HepG2 (cell line): Measurements from ENCODE around the gene OR7A5. TPM values are rescaled to one million over a fixed set of nuclear protein-coding genes. Genes with fewer than 3 reads are reported as not detected.

ENCODE experiments used
- ATAC-seq: fragments of 200-7000 bp; cut with Tn5 transposase; 3 replicates; pipeline ENCODE4 v1.9.1; 2020; ENCODE audit warnings: mild to moderate bottlenecking, moderate library complexity
- BruUV-seq: library from RNA; stranded (reverse); fragments of 400-500 nt; replicated peaks from 2 replicates; lab custom pipeline; 2021; lab: Mats Ljungman, UMichigan
- CTCF ChIA-PET: fragments of 300-600 bp; formaldehyde crosslinking; extraction: SDS; loops from one replicate; lab custom pipeline; 2021; ENCODE audit warnings: low total read pairs, inconsistent platforms, low intra/inter-chr PET ratio; lab: Yijun Ruan, JAX
- POLR2A ChIA-PET: fragments of 350-600 bp; sonication (Branson Sonifier 250); formaldehyde crosslinking; loops from one replicate; lab custom pipeline; 2020; ENCODE audit warnings: antibody characterized with exemption, inconsistent platforms; lab: Yijun Ruan, JAX
- DNase-seq: peaks from one replicate; pipeline ENCODE4 v3.0.0-alpha.2; 2015; ENCODE audit warnings: low spot score
- FAIRE-seq: peaks from 3 replicates; lab custom pipeline; 2011; peaks lifted over from hg19 to GRCh38; lab: Jason Lieb, UNC
- H2AFZ ChIP-seq: one replicate; pipeline ENCODE4 v1.6.1; 2011; ENCODE audit warnings: low read length, inconsistent platforms
- H3K27ac ChIP-seq: fragments of 300-600 bp; 3 replicates; pipeline ENCODE4 v1.8.0; 2011; ENCODE audit warnings: mixed run types, mild to moderate bottlenecking, mixed read lengths, low read length, inconsistent platforms; ENCODE audit not compliant: insufficient read depth; ENCODE audit errors: extremely low read length
- H3K27me3 ChIP-seq, 2 experiments: fragments of 200-600 bp in 1 of 2; 2 replicates in 1 of 2; 3 replicates in 1 of 2; pipeline versions ENCODE4 v1.6.0 to v1.8.0; 2011; ENCODE audit warnings: low read length in 2 of 2, mild to moderate bottlenecking in 2 of 2, moderate library complexity in 2 of 2, inconsistent platforms in 1 of 2; ENCODE audit not compliant: insufficient read depth in 2 of 2, control insufficient read depth in 1 of 2
- H3K36me3 ChIP-seq, 2 experiments: fragments of 200-600 bp in 1 of 2; replicated peaks in 1 of 2; 2 replicates in 1 of 2; 3 replicates in 1 of 2; pipeline versions ENCODE4 v1.5.1 to v1.8.0; 2011; ENCODE audit warnings: low read length in 2 of 2, inconsistent platforms in 1 of 2; ENCODE audit not compliant: insufficient read depth in 2 of 2, control insufficient read depth in 1 of 2
- H3K4me1 ChIP-seq: 2 replicates; pipeline ENCODE4 v1.5.1; 2012; ENCODE audit warnings: low read length, inconsistent platforms; ENCODE audit not compliant: insufficient read depth
- H3K4me2 ChIP-seq: 2 replicates; pipeline ENCODE4 v1.6.0; 2011; ENCODE audit warnings: low read depth, low read length, inconsistent platforms
- H3K4me3 ChIP-seq, 3 experiments: fragments of 200-600 bp in 1 of 3; sonication (generic), shearing (Covaris generic) in 1 of 3; replicated peaks in 1 of 3; 2 replicates each; pipeline ENCODE4 v1.5.1; 2011 to 2016; ENCODE audit warnings: low read length in 3 of 3, inconsistent platforms in 2 of 3, low read depth in 2 of 3, mild to moderate bottlenecking in 2 of 3, control low read depth in 1 of 3, mixed read lengths in 1 of 3; ENCODE audit not compliant: insufficient read depth in 1 of 3
- H3K79me2 ChIP-seq: one replicate; pipeline ENCODE4 v1.6.1; 2011; ENCODE audit warnings: low read length, inconsistent platforms; ENCODE audit not compliant: insufficient read depth
- H3K9ac ChIP-seq: 2 replicates; pipeline ENCODE4 v1.6.0; 2011; ENCODE audit warnings: mild to moderate bottlenecking, low read depth, low read length, inconsistent platforms; ENCODE audit not compliant: insufficient read depth
- H3K9me3 ChIP-seq: 2 replicates; pipeline ENCODE4 v1.5.1; 2012; ENCODE audit warnings: mild to moderate bottlenecking, low read length
- H4K20me1 ChIP-seq: 2 replicates; pipeline ENCODE4 v1.6.0; 2011; ENCODE audit warnings: inconsistent platforms, mild to moderate bottlenecking, low read length, moderate library complexity; ENCODE audit not compliant: insufficient read depth
- CBX2 ChIP-seq, 2 experiments: fragments of 200-600 bp in 1 of 2; sonication (generic); formaldehyde crosslinking in 1 of 2; IDR thresholded peaks; 2 replicates each; pipeline versions ENCODE4 v1.7.0 to v1.8.1; 2018 to 2022; ENCODE audit warnings: low read depth in 2 of 2, low read length in 1 of 2, mild to moderate bottlenecking in 1 of 2, missing genetic modification reagents in 1 of 2
- DMAP1 ChIP-seq: IDR thresholded peaks from 2 replicates; pipeline ENCODE4 v1.6.1; 2016
- FOXA1 ChIP-seq, 2 experiments: fragments of 450-650 bp in 1 of 2; sonication (generic) in 1 of 2; formaldehyde crosslinking in 1 of 2; IDR thresholded peaks; 2 replicates each; pipeline versions ENCODE4 v1.4.0 to v1.6.1; 2016 to 2020; ENCODE audit warnings: missing genetic modification reagents in 1 of 2
- GATAD2A ChIP-seq: IDR thresholded peaks from 2 replicates; pipeline ENCODE4 v1.6.1; 2016
- HDAC6 ChIP-seq: fragments of 200-600 bp; sonication (generic); IDR thresholded peaks from 2 replicates; pipeline ENCODE4 v1.7.0; 2017; ENCODE audit warnings: mild to moderate bottlenecking, antibody characterized with exemption, low read length, low read depth
- HOXA5 ChIP-seq: sonication (generic); formaldehyde crosslinking; IDR thresholded peaks from 2 replicates; pipeline ENCODE4 v1.4.0; 2020; ENCODE audit warnings: missing genetic modification reagents
- NFIB ChIP-seq: sonication (generic); formaldehyde crosslinking; IDR thresholded peaks from 2 replicates; pipeline ENCODE4 v1.9.0; 2021; ENCODE audit warnings: missing genetic modification reagents, mild to moderate bottlenecking, borderline replicate concordance
- NR3C1 ChIP-seq: sonication (generic); formaldehyde crosslinking; IDR thresholded peaks from 2 replicates; pipeline ENCODE4 v1.4.0; 2020; ENCODE audit warnings: missing genetic modification reagents
- PRMT3 ChIP-seq: sonication (generic); formaldehyde crosslinking; IDR thresholded peaks from 2 replicates; pipeline ENCODE4 v1.8.1; 2022; ENCODE audit warnings: low read depth, mild to moderate bottlenecking, moderate library complexity, missing genetic modification reagents, borderline replicate concordance
- PRPF4 ChIP-seq: fragments of 200-400 bp; formaldehyde crosslinking; IDR thresholded peaks from 2 replicates; pipeline ENCODE4 v1.6.1; 2016; ENCODE audit warnings: low read length, low read depth; ENCODE audit not compliant: poor library complexity, severe bottlenecking
- ZNF605 ChIP-seq: sonication (generic); formaldehyde crosslinking; IDR thresholded peaks from 2 replicates; pipeline ENCODE4 v1.8.0; 2022; ENCODE audit warnings: mild to moderate bottlenecking, missing genetic modification reagents
- ZNF672 ChIP-seq: sonication (generic); formaldehyde crosslinking; IDR thresholded peaks from 2 replicates; pipeline ENCODE4 v1.8.1; 2022; ENCODE audit warnings: missing genetic modification reagents
- ZNF75D ChIP-seq: sonication (generic); formaldehyde crosslinking; IDR thresholded peaks from 2 replicates; pipeline ENCODE4 v1.8.1; 2023; ENCODE audit warnings: missing genetic modification reagents, mild to moderate bottlenecking, borderline replicate concordance
- WGBS: methylation state at CpG from one replicate; pipeline ENCODE4 v1.1.6; 2017; ENCODE audit warnings: low lambda C conversion rate; 5-methylcytosine and 5-hydroxymethylcytosine counted together
- in situ Hi-C: cut with HindIII; loops from 2 replicates; pipeline ENCODE4 v1.10.0; 2017; ENCODE audit warnings: low pct_unique_long_range_greater_than_20kb; ENCODE audit not compliant: extremely low pct_ligation_motif_present
- intact Hi-C: fragments of 100-400 bp; cut with micrococcal nuclease; formaldehyde crosslinking; loops from one replicate; pipeline ENCODE4 v1.10.0; 2022; ENCODE audit not compliant: unreplicated experiment
- polyA plus RNA-seq, 8 experiments: library from polyadenylated mRNA; depleted of rRNA in 3 of 8; stranded (reverse) in 7 of 8; unstranded in 1 of 8; fragments of >200 nt; fragmentation: Illumina TruSeq in 4 of 8; extraction: Trizol in 4 of 8; gene quantifications; 2 replicates each; pipeline versions ENCODE4 v1.2.1 to v1.2.3, GENCODE V29; 2011 to 2016; ENCODE audit warnings: low read depth in 4 of 8, missing spikeins in 1 of 8, mixed read lengths in 1 of 8; ENCODE audit not compliant: insufficient read depth in 1 of 8
- total RNA-seq, 5 experiments: library from RNA; depleted of rRNA; stranded (reverse); fragments of >200 nt; fragmentation: Illumina TruSeq; extraction: Trizol; gene quantifications; 2 replicates each; pipeline ENCODE4 v1.2.3, GENCODE V29; 2016; ENCODE audit warnings: low read depth in 1 of 5
- TF ChIP-seq, protein P1 (sequence below): IDR thresholded peaks from 2 replicates; pipeline ENCODE4 v1.6.1; 2012; ENCODE audit warnings: inconsistent platforms
- TF ChIP-seq, protein P2 (sequence below): IDR thresholded peaks from 2 replicates; pipeline ENCODE4 v1.6.1; 2016; ENCODE audit warnings: missing genetic modification reagents, missing compliant biosample characterization
- TF ChIP-seq, protein P3 (sequence below): sonication (generic); formaldehyde crosslinking; IDR thresholded peaks from 2 replicates; pipeline ENCODE4 v1.5.0; 2020; ENCODE audit warnings: mild to moderate bottlenecking, missing genetic modification reagents
- TF ChIP-seq, protein P4 (sequence below): sonication (generic); formaldehyde crosslinking; IDR thresholded peaks from 2 replicates; pipeline ENCODE4 v1.8.1; 2023; ENCODE audit warnings: mild to moderate bottlenecking, moderate library complexity, missing genetic modification reagents

Gene OR7A5
- total and polyA plus RNA-seq, 2 of the 13 experiments (the other 11 are each of a cell fraction or from before 2014, with no cell fraction given), result not detected

DNA sequence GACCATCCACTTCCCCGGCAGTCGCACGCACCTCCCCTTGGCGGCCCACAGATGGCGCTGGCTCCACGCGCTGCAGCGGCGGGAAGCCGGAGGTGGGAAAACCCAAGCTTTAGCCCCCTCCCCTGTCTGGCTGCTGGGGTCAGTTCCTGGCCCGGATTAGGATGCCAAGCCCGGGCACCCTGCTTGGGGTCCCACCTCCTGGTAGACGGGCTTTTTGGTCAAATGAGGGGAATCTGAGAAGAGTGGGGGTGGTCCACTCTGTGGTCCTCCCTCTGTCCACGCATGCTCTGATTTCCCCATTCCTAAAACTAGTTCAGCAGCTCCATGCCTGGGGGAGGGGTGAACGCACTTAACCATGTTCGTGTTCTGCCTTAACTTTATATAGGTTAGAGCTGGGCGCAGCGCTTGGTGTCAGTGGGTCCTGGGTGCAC lies 48.5 kb downstream of the OR7A5 start:
- WGBS, result 42% methylated on average over 5 of the region's 18 CpGs
- no peak overlapping the region for H3K4me2 ChIP-seq
- DNase-seq, result no peak
- H3K4me1 ChIP-seq, result no peaks in the 10 kb centered on the region
- ChIA-PET POLR2A (no interaction called here), CTCF (interaction anchor here (1.1 kb wide), 1 partner anchor 104 kb away, joined by 3 read pairs; no protein-coding TSS in a partner anchor)
- no peak overlapping the region for H3K27ac ChIP-seq
- no peak overlapping the region for H3K9ac ChIP-seq
- H4K20me1 ChIP-seq, result no peaks in the 10 kb centered on the region
- no peak for FAIRE-seq
- no peaks in the 10 kb centered on the region for H3K36me3 ChIP-seq
- no peak overlapping the region for H3K4me3 ChIP-seq
- H2AFZ ChIP-seq, result no peak overlapping the region
- in situ Hi-C loops (loop anchor here (10.0 kb wide), 1 partner anchor 108 kb away; no protein-coding TSS in a partner anchor), intact Hi-C loops (loop anchor here (2.0 kb wide), 1 partner anchor 102 kb away; no protein-coding TSS in a partner anchor)
- no peaks in the 10 kb centered on the region for H3K9me3 ChIP-seq
- no TSS peak for BruUV-seq
- H3K79me2 ChIP-seq, result no peaks in the 10 kb centered on the region
- no peaks in the 10 kb centered on the region; a peak in 2 of 5 replicates for H3K27me3 ChIP-seq
- peak; percentile 63 for ATAC-seq
- TF ChIP-seq GATAD2A (no peak), PRPF4 (no peak), HDAC6 (no peak), DMAP1 (CRISPR knock-in tag) (no peak), HOXA5 (CRISPR knock-in tag) (no peak), NFIB (CRISPR knock-in tag) (no peak), PRMT3 (CRISPR knock-in tag) (no peak), FOXA1 (IDR thresholded peaks at IDR 0.05) (no peak), FOXA1 (CRISPR knock-in tag; IDR thresholded peaks at IDR 0.05) (no peak), ZNF75D (CRISPR knock-in tag) (no peak), ZNF672 (CRISPR knock-in tag) (no peak), ZNF605 (0 out of 2 replicates have a peak, but pooled peaks have one; percentile 29), CBX2 (IDR thresholded peaks at IDR 0.05; ENCODE audit: low read depth, low read length) (no peak), CBX2 (CRISPR knock-in tag; IDR thresholded peaks at IDR 0.05; ENCODE audit: low read depth) (no peak), NR3C1 (CRISPR knock-in tag) (no peak)
- TF ChIP-seq, protein P1, sequence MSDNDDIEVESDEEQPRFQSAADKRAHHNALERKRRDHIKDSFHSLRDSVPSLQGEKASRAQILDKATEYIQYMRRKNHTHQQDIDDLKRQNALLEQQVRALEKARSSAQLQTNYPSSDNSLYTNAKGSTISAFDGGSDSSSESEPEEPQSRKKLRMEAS, result 0 out of 2 replicates have a peak, but pooled peaks have one; percentile 26
- TF ChIP-seq, protein P2, sequence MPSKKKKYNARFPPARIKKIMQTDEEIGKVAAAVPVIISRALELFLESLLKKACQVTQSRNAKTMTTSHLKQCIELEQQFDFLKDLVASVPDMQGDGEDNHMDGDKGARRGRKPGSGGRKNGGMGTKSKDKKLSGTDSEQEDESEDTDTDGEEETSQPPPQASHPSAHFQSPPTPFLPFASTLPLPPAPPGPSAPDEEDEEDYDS (CRISPR knock-in tag), result no peak
- TF ChIP-seq, protein P3, sequence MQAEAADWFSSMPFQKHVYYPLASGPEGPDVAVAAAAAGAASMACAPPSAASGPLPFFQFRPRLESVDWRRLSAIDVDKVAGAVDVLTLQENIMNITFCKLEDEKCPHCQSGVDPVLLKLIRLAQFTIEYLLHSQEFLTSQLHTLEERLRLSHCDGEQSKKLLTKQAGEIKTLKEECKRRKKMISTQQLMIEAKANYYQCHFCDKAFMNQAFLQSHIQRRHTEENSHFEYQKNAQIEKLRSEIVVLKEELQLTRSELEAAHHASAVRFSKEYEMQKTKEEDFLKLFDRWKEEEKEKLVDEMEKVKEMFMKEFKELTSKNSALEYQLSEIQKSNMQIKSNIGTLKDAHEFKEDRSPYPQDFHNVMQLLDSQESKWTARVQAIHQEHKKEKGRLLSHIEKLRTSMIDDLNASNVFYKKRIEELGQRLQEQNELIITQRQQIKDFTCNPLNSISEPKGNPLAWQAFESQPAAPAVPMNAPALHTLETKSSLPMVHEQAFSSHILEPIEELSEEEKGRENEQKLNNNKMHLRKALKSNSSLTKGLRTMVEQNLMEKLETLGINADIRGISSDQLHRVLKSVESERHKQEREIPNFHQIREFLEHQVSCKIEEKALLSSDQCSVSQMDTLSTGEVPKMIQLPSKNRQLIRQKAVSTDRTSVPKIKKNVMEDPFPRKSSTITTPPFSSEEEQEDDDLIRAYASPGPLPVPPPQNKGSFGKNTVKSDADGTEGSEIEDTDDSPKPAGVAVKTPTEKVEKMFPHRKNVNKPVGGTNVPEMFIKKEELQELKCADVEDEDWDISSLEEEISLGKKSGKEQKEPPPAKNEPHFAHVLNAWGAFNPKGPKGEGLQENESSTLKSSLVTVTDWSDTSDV, result no peak
- TF ChIP-seq, protein P4, sequence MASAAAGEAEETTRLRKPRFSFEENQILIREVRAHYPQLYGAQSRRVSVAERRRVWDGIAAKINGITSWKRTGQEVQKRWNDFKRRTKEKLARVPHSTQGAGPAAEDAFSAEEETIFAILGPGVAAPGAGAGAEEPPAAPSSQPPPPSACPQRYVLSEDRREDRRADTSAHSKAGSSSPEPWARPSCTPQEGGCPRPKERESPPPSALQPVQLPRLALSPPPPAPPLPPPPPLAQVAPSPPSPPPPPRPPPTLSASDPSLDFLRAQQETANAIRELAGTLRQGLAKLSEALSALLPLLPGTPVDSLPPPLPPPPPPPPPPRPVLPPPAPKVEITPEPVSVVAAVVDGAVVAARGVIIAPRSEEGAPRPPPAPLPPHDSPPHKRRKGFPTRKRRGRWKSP, result no peak
